ENCODE results near the gene CSAG2.

CSAG2 gene

GRCh38 chrX:152658302-152658701 lies 50.8 kb downstream of the CSAG2 start:
- ATAC-seq: no peak

Measured in activated CD4-positive, CD25-positive, alpha-beta regulatory T cell treated with anti-CD3 and anti-CD28 coated beads, Interleukin-2, amount 50 U/mL, for 24 hours (primary cell).